ENCODE measurements around the gene ADORA3.
A peak's percentile ranks its signal among the peaks of the same experiment; 100 is the strongest.

Gene ADORA3

DNA sequence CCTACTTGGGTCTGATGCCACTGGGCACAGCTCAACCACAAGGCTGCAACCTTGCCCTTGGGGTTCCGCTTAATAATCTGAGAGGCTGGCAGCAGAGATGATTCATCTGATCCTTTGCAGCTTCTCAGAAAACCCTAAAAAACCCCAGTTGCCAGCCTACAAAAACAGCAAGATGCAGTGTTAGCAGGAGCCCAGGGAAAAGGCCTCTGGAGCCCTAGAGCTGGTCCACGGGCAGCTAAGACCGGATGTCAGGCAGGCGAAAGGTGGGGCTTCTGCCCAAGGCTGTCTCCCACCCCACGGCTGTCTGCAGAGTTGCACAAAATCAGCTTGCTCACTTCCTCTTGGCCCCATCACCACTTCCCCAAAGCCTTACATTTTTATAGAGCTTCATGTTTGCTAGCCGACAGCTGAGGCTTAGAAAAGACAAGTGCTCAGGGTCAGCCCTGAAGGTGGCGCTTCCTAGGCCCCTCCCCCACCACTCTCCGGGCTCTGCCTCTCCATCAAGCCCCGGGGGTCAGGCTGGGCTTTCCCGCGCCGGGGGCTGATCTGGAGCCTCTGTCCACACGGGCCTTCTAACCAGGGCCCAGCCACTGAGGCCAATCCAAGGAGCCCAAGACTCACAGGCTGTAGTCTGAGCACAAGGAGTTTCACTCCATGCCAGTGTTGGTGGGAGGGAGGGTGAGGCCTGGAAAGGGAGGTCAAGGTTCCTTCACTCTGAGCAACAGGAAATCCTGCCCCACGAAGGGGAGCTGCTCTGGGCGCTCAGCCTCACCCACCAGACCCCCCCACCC, 4.2 kb upstream of the ADORA3 start:
- peak; percentile 82 for DNase-seq

DNA sequence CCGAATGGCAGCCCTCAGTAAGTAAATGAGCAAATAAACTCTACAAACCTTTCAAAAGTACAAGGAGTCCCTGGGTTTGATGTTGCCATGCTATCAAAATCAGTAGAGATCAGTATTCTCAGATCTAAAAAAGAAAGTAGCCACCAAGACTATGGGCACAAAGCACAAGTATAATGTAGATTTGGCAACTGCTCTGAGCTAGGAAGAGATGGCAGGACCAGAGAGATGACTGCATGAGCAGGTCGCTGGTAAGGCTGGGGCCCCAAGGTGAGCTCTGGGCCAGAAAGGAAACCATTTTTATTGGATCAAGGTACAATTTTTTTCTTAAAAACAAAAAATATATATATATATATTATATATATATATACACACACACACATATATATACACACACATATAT, 3.1 kb upstream of the ADORA3 start:
- DNase-seq: no peak

GRCh38 chr1:111505641-111506119, 2.2 kb upstream of the ADORA3 start:
- no peak for DNase-seq

- no peak for DNase-seq
These were observed 664 bp upstream of the ADORA3 start for GRCh38 chr1:111504097-111504496.

- no peak for DNase-seq
These were observed 1.8 kb downstream of the ADORA3 start for GRCh38 chr1:111501645-111502044.

- no peak for DNase-seq
These were observed 4.2 kb downstream of the ADORA3 start for GRCh38 chr1:111499026-111499785.

DNA sequence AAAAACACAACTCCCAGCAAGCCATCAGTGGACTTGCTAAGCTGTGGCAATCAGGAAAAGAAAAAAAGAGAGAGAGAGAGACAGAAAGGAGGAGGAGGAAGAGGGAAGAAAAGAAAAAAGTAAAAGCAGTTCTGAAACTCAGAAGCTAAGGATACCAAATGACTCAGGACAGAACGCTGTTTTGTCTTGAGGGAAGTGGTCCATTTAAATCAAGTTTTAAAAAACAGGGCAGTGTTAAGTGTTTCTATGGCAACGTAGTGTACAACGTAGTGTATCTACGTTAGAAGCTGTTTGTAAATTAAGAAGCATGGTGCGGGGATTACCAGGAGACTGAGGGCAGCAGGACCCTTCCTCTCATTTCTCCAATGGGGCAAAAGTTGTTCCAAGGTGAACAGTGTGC, 5.8 kb downstream of the ADORA3 start:
- DNase-seq: no peak

- no peak for DNase-seq
These were observed 7.0 kb downstream of the ADORA3 start for GRCh38 chr1:111496398-111496797.

DNA sequence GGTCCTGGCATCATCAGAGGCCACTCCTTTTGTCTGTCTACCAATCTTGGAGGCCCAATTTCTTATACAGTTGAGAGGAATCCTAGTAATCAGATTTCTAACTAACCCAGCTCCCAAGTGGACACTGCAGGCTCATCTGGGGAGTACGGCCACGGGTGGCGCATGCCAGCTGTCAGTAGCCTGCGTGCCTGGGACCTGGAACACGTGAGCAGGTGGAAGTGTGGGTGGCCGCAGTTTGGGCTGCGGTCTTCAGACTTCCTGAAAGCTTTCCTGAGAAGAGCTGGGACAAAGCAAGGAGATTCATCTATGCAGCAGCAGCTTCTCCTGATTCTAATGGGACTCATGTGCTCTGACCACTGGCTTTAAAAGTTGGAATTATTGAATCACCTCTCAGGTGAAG, 12.4 kb downstream of the ADORA3 start:
- no peak for DNase-seq

GRCh38 chr1:111490220-111490619, 13.2 kb downstream of the ADORA3 start:
- no peak for DNase-seq

DNA sequence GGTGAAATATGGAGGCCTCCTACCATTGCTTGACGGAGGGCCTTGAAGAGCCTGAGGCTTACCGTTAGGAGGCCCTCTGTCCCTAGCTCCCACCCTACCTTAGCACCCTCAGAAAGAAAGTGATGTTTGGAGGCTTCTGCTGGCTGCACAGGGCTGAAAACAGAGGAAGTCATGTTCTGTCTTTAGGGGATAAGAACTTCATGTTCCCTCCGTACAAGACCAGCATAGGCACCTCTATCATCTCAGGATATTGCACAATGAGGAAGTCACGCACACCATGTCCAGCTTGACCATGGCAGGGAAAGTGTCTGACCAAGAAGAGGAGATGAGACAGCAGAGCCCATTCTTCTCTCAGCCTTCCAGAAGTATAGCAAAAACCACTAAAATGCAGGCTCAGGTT, 13.8 kb downstream of the ADORA3 start:
- no peak for DNase-seq

GRCh38 chr1:111488669-111489068, 14.8 kb downstream of the ADORA3 start:
- no peak for DNase-seq

DNA sequence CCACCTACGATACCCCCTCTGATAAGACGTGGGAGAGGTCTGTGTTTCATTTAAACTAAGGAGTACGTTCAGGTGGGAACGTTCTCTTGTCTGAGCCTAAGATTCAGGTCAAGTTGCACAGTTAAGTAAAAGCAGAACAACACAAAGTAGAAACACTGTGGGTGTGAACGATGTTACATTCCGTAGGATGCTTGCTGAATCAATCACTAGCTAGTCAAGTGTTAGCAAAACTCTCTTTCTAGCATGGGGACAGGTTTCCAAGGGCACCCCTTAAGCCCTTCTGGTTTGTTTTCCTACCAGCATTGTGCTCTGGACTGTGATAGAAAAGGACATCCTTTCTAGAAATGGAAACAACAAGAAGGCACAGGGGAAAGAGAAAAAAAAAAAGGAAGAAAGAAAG, 16.3 kb downstream of the ADORA3 start:
- no peak for DNase-seq

DNA sequence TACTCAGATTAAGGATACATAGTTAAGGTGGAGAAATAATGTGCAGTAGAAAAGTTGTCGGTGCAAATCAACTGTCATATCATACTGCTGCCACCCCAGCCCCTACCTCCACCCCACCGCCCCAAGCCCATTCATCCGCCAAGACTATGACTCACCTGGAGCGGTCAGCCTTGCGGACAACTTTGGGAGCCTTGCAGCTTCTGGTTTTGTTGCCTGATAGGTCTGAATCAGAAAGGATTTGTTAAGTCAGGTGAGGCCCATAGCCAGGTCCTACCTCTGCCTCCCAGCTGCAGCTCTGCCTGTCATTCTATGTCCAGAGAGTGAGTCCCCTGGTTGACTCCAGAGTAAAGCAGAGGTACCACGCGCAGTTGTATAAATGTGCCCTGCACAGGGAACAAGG, 17.0 kb downstream of the ADORA3 start:
- DNase-seq: no peak

GRCh38 chr1:111484391-111485026, 18.9 kb downstream of the ADORA3 start:
- DNase-seq: no peak

- no peak for DNase-seq
These were observed 19.6 kb downstream of the ADORA3 start for GRCh38 chr1:111483876-111484275.

GRCh38 chr1:111483166-111483565, 20.3 kb downstream of the ADORA3 start:
- DNase-seq: no peak

GRCh38 chr1:111481387-111482221, 21.8 kb downstream of the ADORA3 start:
- peak; percentile 70 for DNase-seq

DNA sequence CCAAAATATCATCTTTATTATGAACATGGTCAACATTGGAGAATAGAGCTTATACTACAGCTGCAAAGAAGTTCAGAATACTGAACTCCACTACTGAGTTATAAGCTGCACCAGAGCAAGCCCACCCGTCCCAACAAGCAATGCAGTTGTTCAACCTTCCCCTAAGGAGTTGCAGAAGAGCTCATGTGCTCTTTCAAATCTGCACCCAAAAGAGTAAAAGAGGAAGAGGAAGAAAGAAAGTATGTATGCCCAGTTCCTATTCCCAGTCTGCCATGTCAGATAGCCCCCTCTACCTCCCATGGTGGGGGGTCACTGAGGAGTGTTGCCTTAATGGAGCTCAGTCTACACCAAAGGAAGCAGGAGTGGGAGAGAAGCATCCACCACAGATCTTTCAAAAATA, 22.8 kb downstream of the ADORA3 start:
- DNase-seq: no peak

DNA sequence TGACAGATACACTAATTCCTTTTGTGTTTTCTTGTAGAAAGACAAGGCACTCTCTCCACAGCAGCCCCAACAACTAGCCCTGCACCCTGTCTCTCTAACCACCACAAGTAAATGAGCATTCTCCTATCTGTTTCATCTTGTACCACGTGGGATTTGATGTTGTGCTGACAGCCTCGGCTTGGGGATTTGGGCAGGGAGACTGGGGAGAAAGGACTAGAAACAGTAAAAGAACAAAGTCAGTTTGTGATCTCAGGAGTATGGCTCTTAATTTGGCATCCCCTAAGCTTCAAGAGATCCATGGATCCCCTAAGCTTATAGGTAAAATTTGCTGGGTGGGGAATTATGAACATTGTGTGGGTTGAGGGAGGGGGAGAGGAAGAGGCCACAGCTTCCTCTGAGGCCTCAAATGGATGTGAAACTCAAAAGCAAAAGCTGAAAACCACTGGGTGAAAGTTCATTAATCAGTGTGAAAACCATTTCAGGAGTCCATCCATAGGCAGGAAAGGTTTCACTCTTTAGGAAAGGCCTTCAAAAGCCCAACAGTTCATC, 26.6 kb downstream of the ADORA3 start:
- DNase-seq: no peak

GRCh38 chr1:111476214-111476613, 27.2 kb downstream of the ADORA3 start:
- DNase-seq: no peak

DNA sequence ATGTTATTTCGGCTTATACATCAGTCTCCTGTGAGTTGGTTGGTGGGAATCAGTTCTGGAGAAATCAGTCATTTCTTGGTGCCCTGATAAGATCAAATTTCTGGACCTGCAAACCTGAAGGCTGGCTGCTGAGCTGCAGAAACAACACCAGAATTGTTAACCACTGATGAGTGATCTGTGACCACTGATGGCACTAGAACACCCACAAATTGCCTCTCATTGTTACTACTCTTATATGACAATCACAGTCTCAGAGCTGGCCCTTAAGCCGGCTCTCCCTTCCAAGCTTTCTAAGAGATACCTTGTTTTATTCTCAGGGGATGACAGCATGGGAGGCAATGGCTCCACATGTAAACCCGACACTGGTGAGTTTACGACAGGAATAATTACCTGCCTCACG, 27.7 kb downstream of the ADORA3 start:
- DNase-seq: no peak

DNA sequence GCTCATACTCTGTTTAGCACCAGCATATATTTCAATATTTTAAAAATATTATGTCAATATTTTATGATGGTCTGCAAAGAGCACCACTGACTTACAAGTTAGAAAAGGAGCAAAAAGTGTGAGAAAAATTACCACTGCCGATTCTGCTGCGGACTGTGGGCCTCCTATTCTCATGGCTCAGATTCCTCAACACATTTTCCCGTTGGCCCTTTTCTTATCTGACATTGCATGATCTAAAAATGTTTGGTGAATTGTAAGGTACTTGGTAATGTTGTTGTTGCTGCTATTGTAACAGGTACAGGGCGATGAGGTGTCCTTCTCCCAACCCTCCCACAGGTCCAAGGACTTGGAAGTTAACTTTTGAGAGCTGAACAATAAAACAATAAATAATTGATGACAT, 28.9 kb downstream of the ADORA3 start:
- DNase-seq: no peak

All from activated CD8-positive, alpha-beta memory T cell treated with anti-CD3 and anti-CD28 coated beads, Interleukin-2, amount 50 U/mL, for 48 hours (primary cell).